Raji (cell line): ENCODE data around the gene KDM8.

Source experiments
- POLR2A ChIP-seq: IDR thresholded peaks from 2 replicates; pipeline ENCODE4 v1.6.1; 2011; ENCODE audit warnings: low read depth, low read length, control low read depth; ENCODE audit not compliant: insufficient read depth

KDM8 gene

GRCh38 chr16:27220991-27221390, 17.7 kb downstream of the KDM8 start:
- no peak for TF ChIP-seq POLR2A

DNA sequence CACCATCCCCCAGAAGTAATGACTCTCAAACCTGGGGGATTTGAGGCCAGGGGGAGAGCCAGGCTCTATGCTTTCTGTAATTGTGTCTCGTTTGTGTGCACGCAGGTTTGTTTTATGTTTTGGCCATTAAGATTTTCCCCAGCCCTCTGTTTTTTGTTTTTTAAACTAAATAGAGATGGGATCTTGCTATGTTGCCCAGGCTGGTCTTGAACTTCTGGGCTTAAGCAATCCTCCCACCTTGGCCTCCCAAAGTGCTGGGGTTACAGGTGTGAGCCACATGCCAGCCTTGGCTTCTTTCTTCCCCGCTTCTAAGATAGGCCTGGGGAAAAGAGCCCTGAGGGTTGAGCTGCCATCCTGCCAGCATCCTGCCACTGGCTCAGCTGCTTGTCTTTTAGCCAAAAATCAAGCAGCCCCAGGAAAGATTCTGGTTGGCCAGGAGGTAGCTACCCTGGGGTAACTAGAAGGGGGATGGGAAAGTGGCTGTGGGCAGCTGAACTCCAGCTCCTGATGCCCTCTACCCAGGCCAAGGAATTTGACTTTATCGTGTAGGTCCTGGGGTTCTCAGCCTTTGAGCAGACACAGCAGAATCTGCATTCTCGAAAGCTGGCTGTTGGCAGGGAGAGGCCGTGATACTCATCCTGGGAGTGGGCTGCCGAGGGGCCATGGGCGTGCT, 18.4 kb downstream of the KDM8 start:
- no peak for TF ChIP-seq POLR2A

- no peak for TF ChIP-seq POLR2A
Measured at GRCh38 chr16:27222249-27223225, 19.2 kb downstream of the KDM8 start.

GRCh38 chr16:27223226-27223610, 19.9 kb downstream of the KDM8 start:
- no peak for TF ChIP-seq POLR2A

- TF ChIP-seq POLR2A = no peak
Measured at GRCh38 chr16:27223701-27224100, 20.4 kb downstream of the KDM8 start.

GRCh38 chr16:27224271-27224737, 21.0 kb downstream of the KDM8 start:
- no peak for TF ChIP-seq POLR2A

DNA sequence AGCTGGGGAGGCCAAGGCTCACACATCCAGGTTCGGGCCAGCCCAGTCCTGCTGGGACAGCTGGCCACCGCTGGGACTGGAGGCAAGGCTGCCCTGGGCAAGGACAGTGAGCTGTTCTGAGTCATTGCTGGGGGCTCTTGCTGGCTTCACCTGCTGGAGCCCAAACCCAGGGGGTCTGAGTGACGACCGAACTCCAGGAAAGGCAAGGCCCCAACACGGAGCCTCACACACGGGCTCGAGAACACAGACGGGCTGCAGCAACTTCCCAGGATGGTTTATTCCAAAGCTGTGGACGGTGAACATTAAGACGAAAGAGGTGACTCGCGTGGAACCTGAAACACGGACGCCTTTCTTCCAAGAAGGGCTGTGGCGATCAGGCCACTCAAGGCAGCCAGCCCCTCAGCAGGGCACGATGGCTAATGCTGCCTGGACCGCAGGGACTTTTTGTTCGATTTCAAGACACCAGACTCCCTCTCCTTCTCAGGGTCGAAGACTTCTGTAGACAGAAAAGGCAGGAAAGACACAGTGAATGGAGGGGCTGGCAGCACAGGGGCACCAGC, 21.5 kb downstream of the KDM8 start:
- TF ChIP-seq POLR2A = no peak

DNA sequence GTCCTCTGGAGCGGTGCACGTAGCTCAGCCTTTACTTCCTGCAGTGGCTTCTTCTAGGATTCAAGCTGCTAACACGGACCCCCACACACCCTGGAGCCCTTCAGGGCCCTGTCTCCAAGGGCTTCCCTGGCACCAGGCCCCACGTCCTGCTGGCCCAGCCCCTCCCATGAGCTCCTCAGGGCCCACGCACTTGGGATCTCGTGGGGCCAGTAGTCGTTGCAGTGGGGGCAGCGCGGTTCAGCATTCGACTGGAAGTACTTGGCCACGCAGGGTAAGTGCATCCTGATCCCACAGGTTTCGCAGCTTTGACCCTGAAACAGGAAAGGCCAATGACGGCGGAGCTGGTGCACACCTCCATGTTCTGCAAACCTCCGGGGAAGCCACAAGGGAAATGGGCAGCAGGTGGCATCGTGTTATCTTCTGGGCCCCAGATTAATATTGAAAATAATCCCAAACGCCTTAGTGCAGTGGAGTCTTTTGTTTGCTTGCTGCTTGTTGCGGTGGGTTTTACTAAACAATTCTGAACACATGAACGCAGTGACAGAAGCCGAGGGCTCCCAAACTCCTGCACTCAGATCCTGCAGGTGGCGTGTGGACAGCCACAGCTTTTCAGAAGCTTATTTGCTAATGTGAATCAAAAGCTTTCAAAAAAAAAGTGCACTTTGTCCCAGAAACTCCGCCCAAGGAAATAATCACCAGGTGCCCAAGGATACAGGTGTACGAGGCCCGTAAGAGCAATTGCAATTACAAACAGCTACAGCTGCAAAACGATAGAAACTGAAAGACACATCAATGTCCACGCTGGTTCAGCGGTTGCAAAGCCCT, 22.4 kb downstream of the KDM8 start:
- no peak for TF ChIP-seq POLR2A

GRCh38 chr16:27226476-27226875, 23.1 kb downstream of the KDM8 start:
- no peak for TF ChIP-seq POLR2A

- TF ChIP-seq POLR2A = no peak
Measured at GRCh38 chr16:27226976-27227705, 23.8 kb downstream of the KDM8 start.

DNA sequence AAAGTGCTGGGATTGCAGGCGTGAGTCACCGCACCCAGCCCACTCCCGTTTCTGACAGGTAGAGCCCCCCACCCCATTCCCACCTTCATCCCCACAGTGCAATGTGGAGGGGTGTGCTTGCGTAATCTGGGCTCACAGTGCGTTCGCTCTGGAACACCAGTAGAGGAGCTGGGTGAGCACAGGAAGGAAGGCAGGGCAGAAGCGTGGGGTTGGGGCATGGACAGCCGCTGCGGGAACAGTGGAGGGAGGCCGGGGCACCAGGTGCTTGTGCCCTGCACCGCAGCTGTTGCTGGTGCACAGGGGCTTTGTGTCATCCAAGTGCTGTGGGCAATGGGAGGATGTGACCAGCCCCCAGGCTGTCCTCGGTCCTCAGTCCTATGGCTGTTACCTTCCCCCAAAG, 24.7 kb downstream of the KDM8 start:
- TF ChIP-seq POLR2A = no peak

DNA sequence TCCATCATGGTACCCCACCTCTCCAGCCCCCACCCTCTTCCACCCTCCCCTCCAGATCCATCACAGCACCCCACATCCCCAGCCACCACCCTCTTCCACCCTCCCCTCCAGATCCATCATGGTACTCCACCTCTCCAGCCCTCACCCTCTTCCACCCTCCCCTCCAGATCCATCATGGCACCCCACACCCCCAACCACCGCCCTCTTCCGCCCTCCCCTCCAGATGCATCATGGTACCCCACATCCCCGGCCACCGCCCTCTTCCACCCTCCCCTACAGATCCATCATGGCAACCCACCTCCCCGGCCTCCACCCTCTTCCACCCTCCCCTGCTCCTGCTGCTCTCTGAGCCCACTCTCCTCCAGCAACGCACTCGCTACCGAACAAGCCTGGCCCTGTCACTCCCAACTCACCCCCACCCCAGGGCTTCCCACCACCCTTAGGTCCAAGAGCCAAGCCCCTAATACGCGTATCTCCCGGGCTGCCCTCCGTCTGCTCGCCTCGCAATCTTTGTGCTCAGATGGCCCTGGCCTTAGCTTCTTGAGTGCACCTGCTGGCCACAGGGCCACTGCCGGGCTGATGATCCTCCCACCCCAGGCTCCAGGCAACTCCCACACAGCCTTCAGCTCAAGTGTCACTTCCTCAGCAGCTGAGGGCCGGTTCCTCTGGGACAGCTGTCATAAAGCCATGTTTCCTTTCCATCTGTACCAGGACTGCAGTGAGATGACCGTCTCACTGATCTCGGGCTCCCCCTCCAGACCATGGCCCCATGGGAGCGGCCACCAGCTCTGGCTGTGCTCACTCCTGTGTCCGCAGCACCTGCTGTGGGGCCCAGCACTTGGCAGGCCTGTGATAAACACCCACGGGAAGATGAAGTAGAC, 25.5 kb downstream of the KDM8 start:
- TF ChIP-seq POLR2A = no peak

DNA sequence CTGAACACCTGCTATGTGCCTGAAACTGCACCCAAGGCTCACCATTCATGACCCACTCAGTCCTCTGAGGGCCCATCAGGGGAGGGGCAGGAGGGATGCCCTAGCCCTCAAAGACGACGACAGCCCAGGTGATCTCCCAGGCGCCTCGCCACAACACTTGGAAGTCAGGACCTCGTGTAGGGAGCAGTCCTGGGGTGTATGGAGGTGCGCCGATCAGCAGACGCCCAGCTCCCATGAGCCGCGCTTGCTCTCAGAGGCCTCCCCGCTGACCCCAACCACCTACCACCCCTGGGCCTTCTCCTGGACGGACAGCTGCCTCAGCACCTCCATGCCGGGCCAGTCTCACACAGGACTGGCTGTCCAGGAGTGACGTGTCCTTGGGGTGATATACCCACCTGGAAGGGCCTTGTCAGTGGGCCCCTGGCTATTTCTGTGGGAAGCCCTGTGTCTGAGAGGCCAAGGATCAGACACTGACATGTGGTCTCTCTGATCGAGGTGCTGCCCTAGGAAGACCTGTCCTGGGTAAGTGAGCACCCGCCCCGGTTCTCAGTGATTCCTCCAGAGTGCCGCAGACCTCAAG, 26.7 kb downstream of the KDM8 start:
- TF ChIP-seq POLR2A = no peak
